Transverse colon (tissue), 4 donors: Measurements from ENCODE around the gene RNF214.

ENCODE experiments used
- POLR2AphosphoS5 ChIP-seq, 3 donors: sonication (generic); formaldehyde crosslinking; IDR thresholded peaks; one replicate each; pipeline ENCODE4 v1.6.1; 2016; ENCODE audit warnings: antibody characterized with exemption in 3 of 3
- TF ChIP-seq, protein P1 (sequence below), 5 experiments: fragments of 200-600 bp in 3 of 5; fragments of 450-650 bp in 2 of 5; sonication (generic) in 3 of 5; IDR thresholded peaks; 1 replicate in 2 of 5; 2 replicates in 3 of 5; pipeline ENCODE4 v1.5.1; 2016 to 2017; ENCODE audit warnings: antibody characterized with exemption in 5 of 5, inconsistent platforms in 3 of 5, mild to moderate bottlenecking in 2 of 5, moderate library complexity in 1 of 5

GRCh38 chr11:117183724-117184349 is 48.6 kb upstream of the RNF214 start:
- TF ChIP-seq, protein P1, sequence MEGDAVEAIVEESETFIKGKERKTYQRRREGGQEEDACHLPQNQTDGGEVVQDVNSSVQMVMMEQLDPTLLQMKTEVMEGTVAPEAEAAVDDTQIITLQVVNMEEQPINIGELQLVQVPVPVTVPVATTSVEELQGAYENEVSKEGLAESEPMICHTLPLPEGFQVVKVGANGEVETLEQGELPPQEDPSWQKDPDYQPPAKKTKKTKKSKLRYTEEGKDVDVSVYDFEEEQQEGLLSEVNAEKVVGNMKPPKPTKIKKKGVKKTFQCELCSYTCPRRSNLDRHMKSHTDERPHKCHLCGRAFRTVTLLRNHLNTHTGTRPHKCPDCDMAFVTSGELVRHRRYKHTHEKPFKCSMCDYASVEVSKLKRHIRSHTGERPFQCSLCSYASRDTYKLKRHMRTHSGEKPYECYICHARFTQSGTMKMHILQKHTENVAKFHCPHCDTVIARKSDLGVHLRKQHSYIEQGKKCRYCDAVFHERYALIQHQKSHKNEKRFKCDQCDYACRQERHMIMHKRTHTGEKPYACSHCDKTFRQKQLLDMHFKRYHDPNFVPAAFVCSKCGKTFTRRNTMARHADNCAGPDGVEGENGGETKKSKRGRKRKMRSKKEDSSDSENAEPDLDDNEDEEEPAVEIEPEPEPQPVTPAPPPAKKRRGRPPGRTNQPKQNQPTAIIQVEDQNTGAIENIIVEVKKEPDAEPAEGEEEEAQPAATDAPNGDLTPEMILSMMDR (IDR thresholded peaks at IDR 0.05): no peak
- no peak for TF ChIP-seq POLR2AphosphoS5 (IDR thresholded peaks at IDR 0.05)
